HepG2 (cell line): Measurements from ENCODE around the gene LGI4. TPM values are rescaled to one million over a fixed set of nuclear protein-coding genes. Genes with fewer than 3 reads are reported as not detected.

Source experiments
- AGO1 ChIP-seq: fragments of 200-400 bp; formaldehyde crosslinking; IDR thresholded peaks from 2 replicates; pipeline ENCODE4 v1.6.1; 2017; ENCODE audit warnings: mild to moderate bottlenecking, low read depth, low read length, moderate library complexity; ENCODE audit not compliant: poor library complexity, severe bottlenecking
- AGO2 ChIP-seq: fragments of 200-400 bp; formaldehyde crosslinking; optimal IDR thresholded peaks from 2 replicates; pipeline ENCODE3; 2017; ENCODE audit warnings: mild to moderate bottlenecking, low read depth, low read length, moderate library complexity
- ARNTL ChIP-seq: sonication (generic); formaldehyde crosslinking; IDR thresholded peaks from 2 replicates; pipeline ENCODE4 v1.4.0; 2020; ENCODE audit warnings: mild to moderate bottlenecking, missing genetic modification reagents
- ATAD3A ChIP-seq: sonication (generic); formaldehyde crosslinking; IDR thresholded peaks from 2 replicates; pipeline ENCODE4 v1.4.0; 2020; ENCODE audit warnings: missing genetic modification reagents
- ELF1 ChIP-seq: sonication (generic); formaldehyde crosslinking; IDR thresholded peaks from 2 replicates; pipeline ENCODE4 v1.4.0; 2020; ENCODE audit warnings: missing genetic modification reagents
- FLYWCH1 ChIP-seq: sonication (generic); formaldehyde crosslinking; IDR thresholded peaks from 2 replicates; pipeline ENCODE4 v1.8.1; 2023; ENCODE audit warnings: mild to moderate bottlenecking, missing genetic modification reagents
- HDAC2 ChIP-seq: sonication (generic); formaldehyde crosslinking; IDR thresholded peaks from 2 replicates; pipeline ENCODE4 v1.4.0; 2020; ENCODE audit warnings: missing genetic modification reagents
- JUNB ChIP-seq: sonication (generic); formaldehyde crosslinking; IDR thresholded peaks from 2 replicates; pipeline ENCODE4 v1.8.0; 2022; ENCODE audit warnings: missing genetic modification reagents, mild to moderate bottlenecking, borderline replicate concordance
- NR2F1 ChIP-seq, 2 experiments: fragments of 450-650 bp in 1 of 2; formaldehyde crosslinking in 1 of 2; IDR thresholded peaks; 2 replicates each; pipeline versions ENCODE4 v1.5.0 to v1.6.1; 2016 to 2020; ENCODE audit warnings: mild to moderate bottlenecking in 1 of 2, missing compliant biosample characterization in 1 of 2, missing genetic modification reagents in 1 of 2, moderate library complexity in 1 of 2
- RARA ChIP-seq: IDR thresholded peaks from 2 replicates; pipeline ENCODE4 v1.6.1; 2016; ENCODE audit warnings: missing genetic modification reagents, missing compliant biosample characterization
- RARG ChIP-seq: sonication (generic); formaldehyde crosslinking; IDR thresholded peaks from 2 replicates; pipeline ENCODE4 v1.4.0; 2020; ENCODE audit warnings: low read depth, mild to moderate bottlenecking, missing genetic modification reagents
- RFX1 ChIP-seq: fragments of 450-650 bp; IDR thresholded peaks from 2 replicates; pipeline ENCODE4 v1.6.1; 2017
- SMAD3 ChIP-seq: sonication (generic); formaldehyde crosslinking; IDR thresholded peaks from 2 replicates; pipeline ENCODE4 v1.4.0; 2020; ENCODE audit warnings: missing genetic modification reagents
- XRCC5 ChIP-seq: fragments of 200-400 bp; formaldehyde crosslinking; optimal IDR thresholded peaks from 2 replicates; pipeline ENCODE3; 2017; ENCODE audit warnings: mild to moderate bottlenecking, low read length
- ZFP90 ChIP-seq: sonication (generic); formaldehyde crosslinking; IDR thresholded peaks from 2 replicates; pipeline ENCODE4 v1.8.0; 2022; ENCODE audit warnings: missing genetic modification reagents, mild to moderate bottlenecking, inconsistent platforms, borderline replicate concordance
- ZNF232 ChIP-seq: sonication (generic); formaldehyde crosslinking; IDR thresholded peaks from 2 replicates; pipeline ENCODE4 v1.4.0; 2020; ENCODE audit warnings: missing genetic modification reagents, borderline replicate concordance
- ZNF251 ChIP-seq: sonication (generic); formaldehyde crosslinking; IDR thresholded peaks from 2 replicates; pipeline ENCODE4 v1.9.0; 2021; ENCODE audit warnings: mild to moderate bottlenecking, missing genetic modification reagents
- ZNF343 ChIP-seq: sonication (generic); formaldehyde crosslinking; IDR thresholded peaks from 2 replicates; pipeline ENCODE4 v1.4.0; 2020; ENCODE audit warnings: mild to moderate bottlenecking, missing genetic modification reagents
- ZNF619 ChIP-seq: sonication (generic); formaldehyde crosslinking; IDR thresholded peaks from 2 replicates; pipeline ENCODE4 v1.4.0; 2020; ENCODE audit warnings: mild to moderate bottlenecking, missing genetic modification reagents
- ZNF75D ChIP-seq: sonication (generic); formaldehyde crosslinking; IDR thresholded peaks from 2 replicates; pipeline ENCODE4 v1.8.1; 2023; ENCODE audit warnings: missing genetic modification reagents, mild to moderate bottlenecking, borderline replicate concordance
- polyA plus RNA-seq, 8 experiments: library from polyadenylated mRNA; depleted of rRNA in 3 of 8; stranded (reverse) in 7 of 8; unstranded in 1 of 8; fragments of >200 nt; fragmentation: Illumina TruSeq in 4 of 8; extraction: Trizol in 4 of 8; gene quantifications; 2 replicates each; pipeline versions ENCODE4 v1.2.1 to v1.2.3, GENCODE V29; 2011 to 2016; ENCODE audit warnings: low read depth in 4 of 8, missing spikeins in 1 of 8, mixed read lengths in 1 of 8; ENCODE audit not compliant: insufficient read depth in 1 of 8
- total RNA-seq, 5 experiments: library from RNA; depleted of rRNA; stranded (reverse); fragments of >200 nt; fragmentation: Illumina TruSeq; extraction: Trizol; gene quantifications; 2 replicates each; pipeline ENCODE4 v1.2.3, GENCODE V29; 2016; ENCODE audit warnings: low read depth in 1 of 5
- TF ChIP-seq, protein P1 (sequence below): sonication (generic); formaldehyde crosslinking; IDR thresholded peaks from 2 replicates; pipeline ENCODE4 v1.8.1; 2023; ENCODE audit warnings: mild to moderate bottlenecking, missing genetic modification reagents, borderline replicate concordance
- TF ChIP-seq, protein P2 (sequence below): sonication (generic); formaldehyde crosslinking; IDR thresholded peaks from 2 replicates; pipeline ENCODE4 v1.4.0; 2020; ENCODE audit warnings: missing genetic modification reagents, mild to moderate bottlenecking, borderline replicate concordance
- TF ChIP-seq, protein P3 (sequence below): IDR thresholded peaks from 2 replicates; pipeline ENCODE4 v1.6.1; 2016
- TF ChIP-seq, protein P4 (sequence below): sonication (generic); formaldehyde crosslinking; IDR thresholded peaks from 2 replicates; pipeline ENCODE4 v1.4.0; 2020; ENCODE audit warnings: missing genetic modification reagents
- TF ChIP-seq, protein P5 (sequence below): sonication (generic); formaldehyde crosslinking; IDR thresholded peaks from 2 replicates; pipeline ENCODE4 v1.8.0; 2022; ENCODE audit warnings: missing genetic modification reagents, low read depth, mild to moderate bottlenecking, borderline replicate concordance
- TF ChIP-seq, protein P6 (sequence below): sonication (generic); formaldehyde crosslinking; IDR thresholded peaks from 2 replicates; pipeline ENCODE4 v1.4.0; 2020; ENCODE audit warnings: missing genetic modification reagents, borderline replicate concordance

Gene LGI4
- total and polyA plus RNA-seq, 2 of the 13 experiments (the other 11 are each of a cell fraction or from before 2014, with no cell fraction given): 2.8 TPM; not detected in 1

DNA sequence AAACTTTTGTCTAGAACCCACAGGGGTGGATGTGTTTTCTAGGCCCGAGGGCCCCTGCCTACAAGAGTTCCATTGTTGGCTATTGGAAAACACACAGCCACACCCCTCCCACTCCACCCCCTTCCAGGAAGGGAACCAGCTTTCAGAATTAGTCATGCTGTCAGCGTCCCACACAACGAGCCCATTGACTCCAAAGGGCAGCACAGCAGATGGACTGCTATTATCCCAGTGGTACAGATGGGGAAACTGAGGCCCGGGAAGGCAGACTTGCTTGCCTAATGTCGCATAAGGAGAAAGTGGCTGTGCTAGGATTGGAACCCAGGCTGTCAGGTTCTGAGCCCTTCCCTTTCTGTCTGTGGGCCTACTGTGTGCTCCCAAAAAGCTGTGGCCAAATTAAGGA, 27.3 kb downstream of the LGI4 start (continued):
- TF ChIP-seq JUNB (no peak; the same call in 1 of the 2 replicates), AGO1 (no peak), ATAD3A (no peak), RARA (CRISPR knock-in tag) (peak; percentile 49), RARG (CRISPR knock-in tag) (no peak), ZNF232 (CRISPR knock-in tag) (no peak), ZNF75D (no peak), ARNTL (no peak), ELF1 (CRISPR knock-in tag) (peak; percentile 49; the same call in 1 of the 2 replicates), NR2F1 (CRISPR knock-in tag; IDR thresholded peaks at IDR 0.05) (no peak), SMAD3 (CRISPR knock-in tag) (no peak), FLYWCH1 (no peak), ZFP90 (CRISPR knock-in tag) (no peak), XRCC5 (peak; percentile 67), RFX1 (no peak), HDAC2 (peak; percentile 35; the same call in 1 of the 2 replicates), ZNF343 (CRISPR knock-in tag) (no peak), ZNF619 (no peak), ZNF251 (no peak), AGO2 (no peak)
- TF ChIP-seq, protein P1, sequence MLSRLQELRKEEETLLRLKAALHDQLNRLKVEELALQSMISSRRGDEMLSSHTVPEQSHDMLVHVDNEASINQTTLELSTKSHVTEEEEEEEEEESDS (CRISPR knock-in tag): no peak
- TF ChIP-seq, protein P2, sequence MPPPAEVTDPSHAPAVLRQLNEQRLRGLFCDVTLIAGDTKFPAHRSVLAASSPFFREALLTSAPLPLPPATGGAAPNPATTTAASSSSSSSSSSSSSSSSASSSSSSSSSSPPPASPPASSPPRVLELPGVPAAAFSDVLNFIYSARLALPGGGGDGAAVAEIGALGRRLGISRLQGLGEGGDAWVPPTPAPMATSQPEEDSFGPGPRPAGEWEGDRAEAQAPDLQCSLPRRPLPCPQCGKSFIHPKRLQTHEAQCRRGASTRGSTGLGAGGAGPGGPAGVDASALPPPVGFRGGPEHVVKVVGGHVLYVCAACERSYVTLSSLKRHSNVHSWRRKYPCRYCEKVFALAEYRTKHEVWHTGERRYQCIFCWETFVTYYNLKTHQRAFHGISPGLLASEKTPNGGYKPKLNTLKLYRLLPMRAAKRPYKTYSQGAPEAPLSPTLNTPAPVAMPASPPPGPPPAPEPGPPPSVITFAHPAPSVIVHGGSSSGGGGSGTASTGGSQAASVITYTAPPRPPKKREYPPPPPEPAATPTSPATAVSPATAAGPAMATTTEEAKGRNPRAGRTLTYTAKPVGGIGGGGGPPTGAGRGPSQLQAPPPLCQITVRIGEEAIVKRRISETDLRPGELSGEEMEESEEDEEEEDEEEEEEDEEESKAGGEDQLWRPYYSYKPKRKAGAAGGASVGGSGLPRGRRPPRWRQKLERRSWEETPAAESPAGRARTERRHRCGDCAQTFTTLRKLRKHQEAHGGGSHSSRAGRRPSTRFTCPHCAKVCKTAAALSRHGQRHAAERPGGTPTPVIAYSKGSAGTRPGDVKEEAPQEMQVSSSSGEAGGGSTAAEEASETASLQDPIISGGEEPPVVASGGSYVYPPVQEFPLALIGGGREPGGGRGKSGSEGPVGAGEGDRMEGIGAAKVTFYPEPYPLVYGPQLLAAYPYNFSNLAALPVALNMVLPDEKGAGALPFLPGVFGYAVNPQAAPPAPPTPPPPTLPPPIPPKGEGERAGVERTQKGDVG (CRISPR knock-in tag): no peak
- TF ChIP-seq, protein P3, sequence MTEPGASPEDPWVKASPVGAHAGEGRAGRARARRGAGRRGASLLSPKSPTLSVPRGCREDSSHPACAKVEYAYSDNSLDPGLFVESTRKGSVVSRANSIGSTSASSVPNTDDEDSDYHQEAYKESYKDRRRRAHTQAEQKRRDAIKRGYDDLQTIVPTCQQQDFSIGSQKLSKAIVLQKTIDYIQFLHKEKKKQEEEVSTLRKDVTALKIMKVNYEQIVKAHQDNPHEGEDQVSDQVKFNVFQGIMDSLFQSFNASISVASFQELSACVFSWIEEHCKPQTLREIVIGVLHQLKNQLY (CRISPR knock-in tag): 0 out of 2 replicates have a peak, but pooled peaks have one; percentile 15
- TF ChIP-seq, protein P4, sequence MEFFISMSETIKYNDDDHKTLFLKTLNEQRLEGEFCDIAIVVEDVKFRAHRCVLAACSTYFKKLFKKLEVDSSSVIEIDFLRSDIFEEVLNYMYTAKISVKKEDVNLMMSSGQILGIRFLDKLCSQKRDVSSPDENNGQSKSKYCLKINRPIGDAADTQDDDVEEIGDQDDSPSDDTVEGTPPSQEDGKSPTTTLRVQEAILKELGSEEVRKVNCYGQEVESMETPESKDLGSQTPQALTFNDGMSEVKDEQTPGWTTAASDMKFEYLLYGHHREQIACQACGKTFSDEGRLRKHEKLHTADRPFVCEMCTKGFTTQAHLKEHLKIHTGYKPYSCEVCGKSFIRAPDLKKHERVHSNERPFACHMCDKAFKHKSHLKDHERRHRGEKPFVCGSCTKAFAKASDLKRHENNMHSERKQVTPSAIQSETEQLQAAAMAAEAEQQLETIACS (CRISPR knock-in tag): no peak
- TF ChIP-seq, protein P5, sequence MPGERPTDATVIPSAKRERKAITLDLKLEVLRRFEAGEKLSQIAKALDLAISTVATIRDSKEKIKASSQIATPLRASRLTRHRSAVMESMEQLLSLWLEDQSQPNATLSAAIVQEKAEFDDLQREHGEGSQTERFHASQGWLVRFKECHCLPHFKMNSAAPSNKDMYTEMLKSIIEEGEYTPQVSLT: no peak
- TF ChIP-seq, protein P6, sequence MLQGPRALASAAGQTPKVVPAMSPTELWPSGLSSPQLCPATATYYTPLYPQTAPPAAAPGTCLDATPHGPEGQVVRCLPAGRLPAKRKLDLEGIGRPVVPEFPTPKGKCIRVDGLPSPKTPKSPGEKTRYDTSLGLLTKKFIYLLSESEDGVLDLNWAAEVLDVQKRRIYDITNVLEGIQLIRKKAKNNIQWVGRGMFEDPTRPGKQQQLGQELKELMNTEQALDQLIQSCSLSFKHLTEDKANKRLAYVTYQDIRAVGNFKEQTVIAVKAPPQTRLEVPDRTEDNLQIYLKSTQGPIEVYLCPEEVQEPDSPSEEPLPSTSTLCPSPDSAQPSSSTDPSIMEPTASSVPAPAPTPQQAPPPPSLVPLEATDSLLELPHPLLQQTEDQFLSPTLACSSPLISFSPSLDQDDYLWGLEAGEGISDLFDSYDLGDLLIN (CRISPR knock-in tag): no peak
